ENCODE measurements around the gene ERGIC1. TPM values are rescaled to one million over a fixed set of nuclear protein-coding genes. Genes with fewer than 3 reads are reported as not detected.

ERGIC1 gene
- total RNA-seq, 4 donors from 2014 or later: 156 to 214 (median 175) TPM

DNA sequence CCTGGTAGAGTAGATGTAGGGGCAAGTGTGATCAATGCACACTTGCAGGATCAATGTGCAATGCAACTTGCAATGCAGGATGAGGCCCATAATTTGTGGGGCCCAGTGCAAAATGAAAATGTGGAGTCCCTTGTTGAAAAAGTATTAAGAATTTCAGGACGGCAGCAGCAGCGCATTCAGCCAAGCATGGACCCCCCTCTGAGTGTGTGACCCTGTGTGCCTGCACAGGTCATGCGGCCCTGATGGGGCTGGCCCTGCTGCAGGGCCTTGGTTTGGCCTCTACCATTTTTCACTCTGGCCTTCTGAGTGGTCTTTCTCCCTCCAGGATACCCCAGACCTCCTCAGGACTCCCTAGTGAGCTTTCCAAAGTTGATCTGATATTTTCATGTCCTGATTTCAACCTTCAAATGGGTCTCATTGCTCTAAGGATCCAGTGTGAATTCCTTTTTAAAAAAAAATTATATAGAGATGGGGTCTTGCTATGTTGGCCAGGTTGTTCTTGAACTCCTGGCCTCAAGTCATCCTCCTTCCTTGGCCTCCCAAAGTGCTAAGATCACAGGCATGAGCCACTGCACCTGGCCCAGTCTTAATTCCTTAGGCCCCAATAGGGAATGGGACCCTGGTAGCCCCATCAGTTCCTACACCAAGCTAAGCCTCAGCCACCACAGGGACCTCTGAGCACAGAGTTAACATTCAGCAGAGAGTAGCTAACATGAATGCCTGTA lies 4.3 kb downstream of the ERGIC1 start:
- WGBS, 2 donors: 83 to 97% methylated on average over 3 of the region's 3 CpGs
- H3K27me3 ChIP-seq: no peaks in the 10 kb centered on the region
- intact Hi-C loops (cut with DNase I): no loop called here
- no peak overlapping the region for H3K4me3 ChIP-seq (replicated peaks in 1 of 3)
- no peaks in the 10 kb centered on the region for H3K36me3 ChIP-seq
- H3K27ac ChIP-seq: peak overlapping the region; percentile 14 to 93 (median 84)
- DNase-seq: no peak
- peaks cover 44 to 56% of the 10 kb centered on the region in 2 donors for H3K4me1 ChIP-seq
- H3K9me3 ChIP-seq: no peaks in the 10 kb centered on the region
- TF ChIP-seq, protein P1, sequence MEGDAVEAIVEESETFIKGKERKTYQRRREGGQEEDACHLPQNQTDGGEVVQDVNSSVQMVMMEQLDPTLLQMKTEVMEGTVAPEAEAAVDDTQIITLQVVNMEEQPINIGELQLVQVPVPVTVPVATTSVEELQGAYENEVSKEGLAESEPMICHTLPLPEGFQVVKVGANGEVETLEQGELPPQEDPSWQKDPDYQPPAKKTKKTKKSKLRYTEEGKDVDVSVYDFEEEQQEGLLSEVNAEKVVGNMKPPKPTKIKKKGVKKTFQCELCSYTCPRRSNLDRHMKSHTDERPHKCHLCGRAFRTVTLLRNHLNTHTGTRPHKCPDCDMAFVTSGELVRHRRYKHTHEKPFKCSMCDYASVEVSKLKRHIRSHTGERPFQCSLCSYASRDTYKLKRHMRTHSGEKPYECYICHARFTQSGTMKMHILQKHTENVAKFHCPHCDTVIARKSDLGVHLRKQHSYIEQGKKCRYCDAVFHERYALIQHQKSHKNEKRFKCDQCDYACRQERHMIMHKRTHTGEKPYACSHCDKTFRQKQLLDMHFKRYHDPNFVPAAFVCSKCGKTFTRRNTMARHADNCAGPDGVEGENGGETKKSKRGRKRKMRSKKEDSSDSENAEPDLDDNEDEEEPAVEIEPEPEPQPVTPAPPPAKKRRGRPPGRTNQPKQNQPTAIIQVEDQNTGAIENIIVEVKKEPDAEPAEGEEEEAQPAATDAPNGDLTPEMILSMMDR (IDR thresholded peaks at IDR 0.05): no peak
- no peak for TF ChIP-seq POLR2A (IDR thresholded peaks at IDR 0.05)

DNA sequence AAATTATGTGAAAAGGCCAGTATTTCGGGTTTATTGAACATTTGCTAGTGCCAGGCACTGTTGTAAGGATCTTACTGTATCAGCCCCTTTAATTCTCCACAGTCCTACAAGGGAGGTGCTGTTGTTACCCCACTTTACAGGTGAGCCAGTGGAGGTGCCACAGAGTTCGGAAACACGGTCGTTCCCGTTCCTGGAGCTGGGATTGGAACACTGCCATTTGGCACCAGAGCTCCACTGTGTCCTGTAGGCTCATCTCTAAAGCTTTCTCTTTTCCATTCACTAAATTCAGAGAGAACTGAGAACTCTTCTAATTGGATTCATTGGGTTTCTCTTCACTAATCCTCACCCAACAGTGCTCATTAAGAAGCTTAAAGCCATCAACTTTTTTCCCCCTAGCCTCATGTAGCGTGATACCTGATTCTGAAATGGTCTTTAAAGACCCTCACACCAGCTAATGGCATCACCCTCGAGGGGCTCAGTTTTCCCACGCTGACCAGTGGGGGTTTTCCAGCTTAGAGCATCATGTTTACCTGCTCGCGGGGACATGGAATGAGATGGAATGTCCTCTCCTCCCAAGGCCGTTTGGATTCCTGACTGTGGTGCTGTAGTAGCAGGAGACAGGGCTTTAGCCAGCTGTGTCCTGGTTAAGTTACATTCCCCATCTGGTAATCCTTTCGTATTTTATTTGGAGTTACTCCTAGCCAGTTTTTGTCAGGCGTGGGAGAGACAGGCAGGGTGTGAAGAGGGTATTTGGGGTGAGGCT lies 5.8 kb downstream of the ERGIC1 start:
- 52 to 55% methylated on average over 13 of the region's 13 CpGs for WGBS, 2 donors
- no peaks in the 10 kb centered on the region for H3K36me3 ChIP-seq
- intact Hi-C loops (cut with DNase I): no loop called here
- peak overlapping the region; percentile 50 to 74 (median 59) for H3K27ac ChIP-seq
- DNase-seq: peak; percentile 51 to 64
- peak in 1 of 2 donors; percentile 4 for TF ChIP-seq POLR2A (IDR thresholded peaks at IDR 0.05)
- TF ChIP-seq, protein P1 (IDR thresholded peaks at IDR 0.05): no peak
- peaks cover 46 to 51% of the 10 kb centered on the region in 2 donors for H3K4me1 ChIP-seq
- no peaks in the 10 kb centered on the region for H3K9me3 ChIP-seq
- H3K4me3 ChIP-seq (replicated peaks in 1 of 3): no peak overlapping the region
- H3K27me3 ChIP-seq: no peaks in the 10 kb centered on the region

DNA sequence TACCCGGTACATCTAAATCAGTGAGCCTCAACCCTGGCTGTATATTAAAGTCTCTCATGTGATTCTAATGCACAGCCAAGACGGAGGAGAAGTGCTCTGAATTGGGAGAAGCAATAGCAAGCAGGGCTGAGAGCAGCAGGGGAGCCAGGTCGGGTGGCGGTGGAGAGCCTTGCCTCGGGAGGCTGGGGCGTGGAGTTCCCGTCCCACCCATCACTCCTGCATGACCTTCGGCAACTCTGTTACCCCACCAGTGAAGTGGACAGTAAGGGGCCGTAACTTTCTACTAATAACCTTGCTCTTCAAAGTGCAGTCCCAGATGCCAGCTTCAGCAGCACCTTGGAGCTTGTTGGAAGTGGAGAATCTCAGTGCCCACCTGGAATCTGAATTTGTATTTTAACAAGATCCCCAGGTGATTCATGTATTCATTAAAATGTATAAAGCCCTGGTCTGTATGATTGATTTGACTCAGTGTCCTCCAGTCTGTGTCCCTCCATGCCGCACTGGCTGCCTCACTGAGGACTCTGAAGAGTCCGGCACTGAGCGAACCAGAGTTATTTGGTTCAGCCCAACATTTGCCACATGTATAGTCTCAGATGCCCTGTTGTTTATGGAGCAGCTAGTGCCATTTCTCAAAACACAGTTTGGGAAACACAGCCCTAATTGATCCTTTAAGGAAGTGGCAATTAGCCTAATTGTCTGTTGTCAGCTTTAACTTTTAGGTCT lies 6.5 kb downstream of the ERGIC1 start:
- peaks cover 42 to 50% of the 10 kb centered on the region in 2 donors for H3K4me1 ChIP-seq
- H3K27ac ChIP-seq: peak overlapping the region; percentile 50 to 74 (median 59)
- TF ChIP-seq, protein P1 (IDR thresholded peaks at IDR 0.05): no peak
- TF ChIP-seq POLR2A (IDR thresholded peaks at IDR 0.05): peak in 1 of 2 donors; percentile 3
- DNase-seq: no peak
- H3K36me3 ChIP-seq: no peaks in the 10 kb centered on the region
- no peaks in the 10 kb centered on the region for H3K27me3 ChIP-seq
- no peaks in the 10 kb centered on the region for H3K9me3 ChIP-seq
- no peak overlapping the region for H3K4me3 ChIP-seq (replicated peaks in 1 of 3)
- intact Hi-C loops (cut with DNase I): no loop called here
- WGBS, 2 donors: 56 to 64% methylated on average over 6 to 12 of the region's 12 CpGs

DNA sequence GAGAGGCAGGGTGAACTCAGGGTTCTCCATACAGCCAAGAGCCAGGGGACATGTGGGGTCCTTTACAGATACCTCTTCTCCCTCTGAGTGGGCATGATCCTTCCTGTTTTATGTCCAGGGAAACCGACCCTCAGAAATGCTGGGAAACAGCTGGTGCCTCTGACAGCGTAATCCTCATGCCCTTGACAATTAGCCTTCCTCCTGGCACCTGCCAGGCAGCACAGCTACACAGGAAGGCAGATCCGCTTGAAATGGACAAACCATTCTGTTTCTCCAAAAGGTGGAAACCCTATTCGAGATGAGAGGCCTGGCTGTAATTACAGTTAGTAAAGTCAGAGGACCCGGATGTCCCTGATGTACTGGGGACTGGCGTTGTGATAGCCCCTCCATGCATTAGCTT lies 7.2 kb downstream of the ERGIC1 start:
- H3K9me3 ChIP-seq: no peaks in the 10 kb centered on the region
- H3K4me3 ChIP-seq (replicated peaks in 1 of 3): no peak overlapping the region
- H3K36me3 ChIP-seq: no peaks in the 10 kb centered on the region
- intact Hi-C loops (cut with DNase I): no loop called here
- peak overlapping the region; percentile 50 to 74 (median 59) for H3K27ac ChIP-seq
- peaks cover 41 to 48% of the 10 kb centered on the region in 2 donors for H3K4me1 ChIP-seq
- WGBS, 2 donors: 72 to 74% methylated on average over 6 of the region's 6 CpGs
- DNase-seq: no peak
- TF ChIP-seq, protein P1 (IDR thresholded peaks at IDR 0.05): no peak
- TF ChIP-seq POLR2A (IDR thresholded peaks at IDR 0.05): no peak
- no peaks in the 10 kb centered on the region for H3K27me3 ChIP-seq

Data from thyroid gland (tissue), 4 donors.